B cell (primary cell): ENCODE data around the gene CSNK1E. TPM values are rescaled to one million over a fixed set of nuclear protein-coding genes. Genes with fewer than 3 reads are reported as not detected.

Experiments
- ATAC-seq: fragments of 200-7000 bp; cut with Tn5 transposase; one replicate; pipeline ENCODE4 v1.10.0; 2021; ENCODE audit warnings: low read depth, mild to moderate bottlenecking, moderate number of reproducible peaks, moderate library complexity
- CTCF ChIA-PET: fragments of 350-600 bp; sonication (Branson Sonifier 250); formaldehyde crosslinking; loops from one replicate; lab custom pipeline; 2021; ENCODE audit warnings: antibody characterized with exemption, inconsistent platforms; lab: Charles Lee
- POLR2A ChIA-PET: fragments of 350-600 bp; sonication (Branson Sonifier 250); formaldehyde crosslinking; loops from one replicate; lab custom pipeline; 2021; ENCODE audit warnings: antibody characterized with exemption; lab: Charles Lee
- DNase-seq: peaks from one replicate; pipeline ENCODE4 v3.0.0; 2013
- H2AFZ ChIP-seq: 2 replicates; pipeline ENCODE4 v1.6.1; 2012; ENCODE audit warnings: mild to moderate bottlenecking, low read depth, low read length; ENCODE audit not compliant: insufficient read depth, poor library complexity, severe bottlenecking
- H3K27ac ChIP-seq, 2 donors: 1 replicate in 1 of 2; 2 replicates in 1 of 2; pipeline ENCODE4 v1.5.1; 2012 to 2013; ENCODE audit warnings: low read length in 2 of 2, mild to moderate bottlenecking in 2 of 2, moderate library complexity in 1 of 2
- H3K27me3 ChIP-seq, 4 experiments: fragments of 200-600 bp in 1 of 4; sonication (generic) in 1 of 4; replicated peaks in 1 of 4; 1 replicate in 2 of 4; 2 replicates in 2 of 4; pipeline versions ENCODE4 v1.6.1 to v1.7.0; 2013 to 2016; ENCODE audit warnings: low read length in 3 of 4, mild to moderate bottlenecking in 2 of 4, mixed read lengths in 1 of 4, moderate library complexity in 1 of 4; ENCODE audit not compliant: insufficient read depth in 4 of 4, control insufficient read depth in 3 of 4; ENCODE audit errors: control extremely low read depth in 1 of 4
- H3K36me3 ChIP-seq, 2 experiments: replicated peaks in 1 of 2; 1 replicate in 1 of 2; 2 replicates in 1 of 2; pipeline versions ENCODE4 v1.6.1 to v1.7.1; 2013; ENCODE audit warnings: low read length in 1 of 2; ENCODE audit not compliant: insufficient read depth in 2 of 2, control insufficient read depth in 1 of 2; ENCODE audit errors: control extremely low read depth in 1 of 2, extremely low read depth in 1 of 2
- H3K4me1 ChIP-seq, 2 donors: fragments of 200-600 bp in 1 of 2; sonication (generic) in 1 of 2; 1 replicate in 1 of 2; 2 replicates in 1 of 2; pipeline versions ENCODE4 v1.5.1 to v1.6.1; 2013 to 2017; ENCODE audit warnings: low read length in 2 of 2; ENCODE audit not compliant: control insufficient read depth in 2 of 2, insufficient read depth in 2 of 2
- H3K4me2 ChIP-seq: replicated peaks from 2 replicates; pipeline ENCODE3; 2012; ENCODE audit warnings: mild to moderate bottlenecking, low read depth, low read length; ENCODE audit not compliant: poor library complexity, severe bottlenecking
- H3K4me3 ChIP-seq, 5 experiments: fragments of 200-600 bp in 1 of 5; sonication (generic) in 1 of 5; 1 replicate in 3 of 5; 2 replicates in 2 of 5; pipeline versions ENCODE4 v1.5.1 to v1.7.0; 2011 to 2016; ENCODE audit warnings: low read length in 4 of 5, mild to moderate bottlenecking in 4 of 5, low read depth in 2 of 5, control low read depth in 1 of 5, moderate library complexity in 1 of 5; ENCODE audit not compliant: insufficient read depth in 1 of 5; ENCODE audit errors: control extremely low read depth in 1 of 5, extremely low read depth in 1 of 5
- H3K79me2 ChIP-seq: fragments of 200-600 bp; sonication (generic); one replicate; pipeline ENCODE4 v1.6.0; 2016; ENCODE audit warnings: low read length; ENCODE audit not compliant: control insufficient read depth, insufficient read depth
- H3K9ac ChIP-seq: fragments of 200-600 bp; sonication (generic); 2 replicates; pipeline ENCODE4 v1.6.1; 2017; ENCODE audit warnings: mild to moderate bottlenecking, low read length, moderate library complexity
- H3K9me3 ChIP-seq, 3 donors: one replicate each; pipeline versions ENCODE4 v1.6.1 to v1.7.1; 2013; ENCODE audit warnings: low read length in 2 of 3; ENCODE audit not compliant: control insufficient read depth in 2 of 3, insufficient read depth in 1 of 3; ENCODE audit errors: control extremely low read depth in 1 of 3
- H4K20me1 ChIP-seq: 2 replicates; pipeline ENCODE4 v1.6.0; 2012; ENCODE audit warnings: mild to moderate bottlenecking, low read length; ENCODE audit not compliant: insufficient read depth, control insufficient read depth, poor library complexity, severe bottlenecking
- H3K27ac Mint-ChIP-seq: one replicate; pipeline ENCODE4 v1.8.0; 2021; ENCODE audit warnings: mixed read lengths
- H3K27me3 Mint-ChIP-seq: one replicate; pipeline ENCODE4 v1.8.0; 2021; ENCODE audit warnings: mixed read lengths
- H3K4me1 Mint-ChIP-seq: one replicate; pipeline ENCODE4 v1.8.0; 2021; ENCODE audit warnings: mixed read lengths
- H3K4me3 Mint-ChIP-seq: one replicate; pipeline ENCODE4 v1.8.0; 2021; ENCODE audit warnings: mixed read lengths
- H3K9me3 Mint-ChIP-seq: one replicate; pipeline ENCODE4 v1.8.0; 2022; ENCODE audit warnings: mixed read lengths; ENCODE audit not compliant: insufficient read depth
- CTCF ChIP-seq: fragments of 200-600 bp; IDR thresholded peaks from one replicate; pipeline ENCODE4 v1.8.0; 2022; ENCODE audit warnings: antibody characterized with exemption, mild to moderate bottlenecking
- EZH2 ChIP-seq: IDR thresholded peaks from 2 replicates; pipeline ENCODE4 v1.6.1; 2012; ENCODE audit warnings: borderline replicate concordance, low read depth, mild to moderate bottlenecking, moderate library complexity, low read length; ENCODE audit not compliant: insufficient read depth, poor library complexity, severe bottlenecking
- WGBS: methylation state at CpG from one replicate; pipeline ENCODE4 v1.1.5; 2013; ENCODE audit warnings: missing lambda C conversion rate; ENCODE audit not compliant: insufficient coverage; 5-methylcytosine and 5-hydroxymethylcytosine counted together
- intact Hi-C: fragments of 100-400 bp; cut with micrococcal nuclease; formaldehyde crosslinking; loops from one replicate; pipeline ENCODE4 v1.10.0; 2022
- polyA plus RNA-seq: library from polyadenylated mRNA; depleted of rRNA; stranded (reverse); fragments of >200 nt; gene quantifications from 2 replicates; pipeline ENCODE4 v1.2.3, GENCODE V29; 2012
- total RNA-seq, 2 donors: library from RNA; stranded (reverse); fragments of 120-200 nt in 1 of 2; gene quantifications; 1 replicate in 1 of 2; 2 replicates in 1 of 2; pipeline versions ENCODE4 v1.2.3 to v1.2.4, GENCODE V29; 2013 to 2022

Gene CSNK1E
- total and polyA plus RNA-seq, 2 donors (not counting 1 experiment from before 2014, with no cell fraction given) = 113 to 133 TPM

DNA sequence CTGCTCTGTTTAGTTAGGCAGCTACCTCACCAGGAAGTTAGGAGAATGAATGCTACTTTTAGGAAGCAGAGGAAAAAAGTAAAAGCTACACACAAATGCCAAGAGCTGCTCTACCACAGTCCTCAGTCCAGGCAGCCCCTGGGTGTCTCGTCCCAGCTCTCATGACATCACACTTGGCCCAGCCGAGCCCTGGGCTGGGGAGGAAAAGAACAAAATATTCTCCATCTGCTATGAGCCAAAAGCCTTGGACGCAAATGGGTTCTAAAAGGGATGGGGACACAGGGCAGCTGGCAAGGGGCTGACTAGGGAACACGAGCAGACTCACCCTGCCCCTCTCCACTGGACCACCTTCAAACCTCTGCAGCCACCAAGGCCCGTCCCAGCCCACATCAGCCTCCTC, 70.5 kb downstream of the CSNK1E start:
- Histone ChIP-seq H3K4me3 (no peak overlapping the region), H3K9me3 (peaks cover 0 to 15% (median 6%) of the 10 kb centered on the region in 3 donors), H4K20me1 (peaks cover 5% of the 10 kb centered on the region), H2AFZ (no peak overlapping the region), H3K27me3 (no peaks in the 10 kb centered on the region), H3K27ac (no peak overlapping the region), H3K36me3 (peaks cover 0 to 11% of the 10 kb centered on the region in 2 experiments), H3K9ac (no peak overlapping the region), H3K4me1 (peaks cover 5 to 10% of the 10 kb centered on the region in 2 donors), H3K79me2 (peaks cover 7% of the 10 kb centered on the region), H3K4me2 (no peak overlapping the region)
- TF ChIP-seq EZH2 (no peak), CTCF (no peak)
- ChIA-PET CTCF (interaction anchor here (0.6 to 1.4 kb wide), 4 partner anchors 12 to 194 kb away, joined by 3 to 4 read pairs (median 3); no protein-coding TSS in a partner anchor), POLR2A (no interaction called here)
- H3K4me1 Mint-ChIP-seq = peaks cover 14% of the 10 kb centered on the region
- no peaks in the 10 kb centered on the region for H3K27me3 Mint-ChIP-seq
- no peak overlapping the region for H3K4me3 Mint-ChIP-seq
- 100% methylated on average over 5 of the region's 5 CpGs for WGBS
- no peaks in the 10 kb centered on the region for H3K9me3 Mint-ChIP-seq
- DNase-seq (no peak), ATAC-seq (no peak)
- no peak overlapping the region for H3K27ac Mint-ChIP-seq
- intact Hi-C loops = no loop called here

- Histone ChIP-seq H3K9me3 (peaks cover 0 to 15% (median 6%) of the 10 kb centered on the region in 3 donors), H3K9ac (no peak overlapping the region), H3K27ac (no peak overlapping the region), H3K4me1 (peaks cover 5 to 10% of the 10 kb centered on the region in 2 donors), H3K4me3 (no peak overlapping the region), H3K79me2 (peaks cover 7% of the 10 kb centered on the region), H3K27me3 (no peaks in the 10 kb centered on the region), H3K36me3 (peaks cover 0 to 11% of the 10 kb centered on the region in 2 experiments), H4K20me1 (no peaks in the 10 kb centered on the region), H3K4me2 (no peak overlapping the region), H2AFZ (no peak overlapping the region)
- DNase-seq = no peak
- intact Hi-C loops = no loop called here
- Mint-ChIP-seq H3K27me3 (no peaks in the 10 kb centered on the region), H3K9me3 (no peaks in the 10 kb centered on the region), H3K27ac (no peak overlapping the region), H3K4me3 (no peak overlapping the region), H3K4me1 (peaks cover 14% of the 10 kb centered on the region)
- TF ChIP-seq CTCF (no peak), EZH2 (no peak)
- WGBS = 47% methylated on average over 18 of the region's 19 CpGs
- peak; percentile 49 for ATAC-seq
- ChIA-PET CTCF (interaction anchor here (0.6 to 1.4 kb wide), 4 partner anchors 13 to 193 kb away, joined by 3 to 4 read pairs (median 3); no protein-coding TSS in a partner anchor), POLR2A (no interaction called here)
Observed at GRCh38 chr22:38246046-38246658, 71.1 kb downstream of the CSNK1E start.
